HG02588 (cell line): Measurements from ENCODE around the gene POLE.

Experiments
- ATAC-seq: cut with Tn5 transposase; IDR thresholded peaks from one replicate; pipeline ENCODE4 v1.9.1; 2021; ENCODE audit warnings: mild to moderate bottlenecking, moderate library complexity; ENCODE audit not compliant: unreplicated experiment

Gene POLE

DNA sequence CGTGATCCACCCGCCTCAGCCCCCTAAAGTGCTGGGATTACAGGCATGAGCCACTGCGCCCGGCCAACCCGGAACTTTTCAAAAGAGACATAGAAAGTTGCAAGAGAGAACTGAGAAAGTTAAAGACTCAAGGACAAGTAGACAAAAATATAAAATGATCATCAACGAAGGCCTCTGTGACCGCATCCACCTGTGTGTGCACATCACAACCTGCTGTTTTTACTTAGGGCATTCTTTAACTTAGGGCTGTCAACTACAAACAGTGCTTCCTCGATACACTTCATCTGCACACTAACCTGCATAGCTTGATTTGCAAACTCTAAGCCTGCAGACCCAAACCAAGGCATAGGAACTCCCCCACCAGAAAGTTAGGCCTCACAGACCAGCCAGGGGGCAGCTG lies 53.7 kb downstream of the POLE start:
- ATAC-seq = no peak

DNA sequence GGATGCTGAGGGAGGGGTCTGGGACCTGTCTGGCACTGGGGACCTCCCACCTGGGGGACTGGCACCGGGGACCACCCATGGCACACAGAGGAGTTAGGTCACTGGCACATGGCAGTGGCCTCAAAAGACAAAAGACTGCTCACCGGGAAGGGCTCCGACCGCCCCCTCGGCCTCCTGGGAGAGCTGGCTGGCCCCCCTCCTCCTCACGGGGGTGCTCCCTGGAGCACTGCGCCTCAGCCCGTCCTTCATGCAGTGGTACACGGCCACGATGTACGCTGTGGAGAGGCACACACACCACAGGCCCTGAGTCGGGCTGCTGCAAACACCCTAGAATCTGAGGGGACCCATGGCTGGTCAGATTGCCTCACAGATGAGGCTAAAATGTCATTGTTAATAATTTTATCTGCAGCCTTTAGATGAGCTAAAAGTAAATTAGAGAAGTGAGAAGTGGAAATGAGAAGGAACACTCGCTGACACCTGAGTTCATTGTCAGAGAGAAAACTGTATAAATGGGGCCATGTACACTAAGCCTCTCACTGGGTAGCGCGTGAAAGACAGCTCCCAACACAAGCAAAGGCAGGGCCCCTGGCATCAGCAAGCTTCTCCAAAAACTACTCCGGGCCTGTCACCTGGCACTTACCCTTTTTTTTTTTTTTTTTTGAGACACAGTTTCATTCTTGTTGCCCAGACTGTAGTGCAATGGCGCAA lies 54.5 kb downstream of the POLE start:
- no peak for ATAC-seq

DNA sequence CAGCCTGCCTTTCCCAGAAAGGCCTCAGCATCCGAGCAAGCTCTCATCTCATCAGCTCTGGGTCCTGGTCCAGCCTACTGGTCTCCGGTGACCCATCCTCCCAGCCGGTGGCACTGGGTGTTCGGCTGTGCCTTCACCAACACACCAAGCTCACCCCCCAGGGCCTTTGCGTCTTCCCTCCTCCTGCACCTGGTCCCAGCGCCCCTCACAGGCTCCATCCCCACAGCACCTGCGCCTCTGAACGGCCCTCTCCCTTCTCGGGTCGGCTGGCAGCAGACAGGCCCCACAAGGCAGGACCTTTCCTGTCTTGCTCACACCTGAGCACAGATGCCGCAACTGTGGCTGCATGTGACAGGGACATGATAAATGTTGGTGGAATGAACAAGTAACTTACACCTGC lies 55.5 kb downstream of the POLE start:
- no peak for ATAC-seq

DNA sequence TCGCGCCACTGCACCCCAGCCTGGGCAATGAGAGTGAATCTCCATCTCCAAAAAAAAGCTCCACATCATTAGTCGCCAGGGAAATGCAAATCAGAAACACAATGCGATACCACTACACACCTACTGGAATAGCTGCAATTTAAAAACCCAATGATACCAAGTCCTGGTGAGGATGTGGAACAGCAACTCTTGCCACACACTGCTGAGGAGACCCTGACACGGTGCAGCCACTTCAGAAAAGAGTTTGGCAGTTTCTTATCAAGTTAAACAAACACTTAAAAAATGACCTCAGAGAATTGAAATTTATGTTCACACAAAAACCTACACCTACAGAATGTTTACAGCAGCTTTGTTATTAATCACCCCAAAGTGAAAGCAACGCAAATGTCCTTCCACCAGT lies 56.5 kb downstream of the POLE start:
- no peak for ATAC-seq

DNA sequence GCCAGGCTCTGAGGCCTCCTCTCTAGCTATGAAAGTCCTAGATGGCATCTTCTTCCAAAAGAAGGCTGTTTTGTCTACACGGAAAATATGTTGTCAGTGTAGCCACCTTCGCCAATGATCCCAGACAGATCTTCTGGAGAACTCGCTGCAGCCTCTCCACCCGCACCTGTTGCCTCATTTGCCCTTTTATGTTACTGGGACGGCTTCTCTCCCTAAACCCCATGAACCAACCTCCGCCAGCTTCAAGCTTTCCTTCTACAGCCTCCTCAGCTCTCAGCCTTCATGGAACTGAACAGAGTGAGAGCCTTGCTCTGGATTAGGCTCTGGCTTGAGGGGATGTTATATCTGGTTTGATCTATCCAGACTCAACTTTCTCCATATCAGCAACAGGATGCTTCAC lies 57.8 kb downstream of the POLE start:
- ATAC-seq = no peak

DNA sequence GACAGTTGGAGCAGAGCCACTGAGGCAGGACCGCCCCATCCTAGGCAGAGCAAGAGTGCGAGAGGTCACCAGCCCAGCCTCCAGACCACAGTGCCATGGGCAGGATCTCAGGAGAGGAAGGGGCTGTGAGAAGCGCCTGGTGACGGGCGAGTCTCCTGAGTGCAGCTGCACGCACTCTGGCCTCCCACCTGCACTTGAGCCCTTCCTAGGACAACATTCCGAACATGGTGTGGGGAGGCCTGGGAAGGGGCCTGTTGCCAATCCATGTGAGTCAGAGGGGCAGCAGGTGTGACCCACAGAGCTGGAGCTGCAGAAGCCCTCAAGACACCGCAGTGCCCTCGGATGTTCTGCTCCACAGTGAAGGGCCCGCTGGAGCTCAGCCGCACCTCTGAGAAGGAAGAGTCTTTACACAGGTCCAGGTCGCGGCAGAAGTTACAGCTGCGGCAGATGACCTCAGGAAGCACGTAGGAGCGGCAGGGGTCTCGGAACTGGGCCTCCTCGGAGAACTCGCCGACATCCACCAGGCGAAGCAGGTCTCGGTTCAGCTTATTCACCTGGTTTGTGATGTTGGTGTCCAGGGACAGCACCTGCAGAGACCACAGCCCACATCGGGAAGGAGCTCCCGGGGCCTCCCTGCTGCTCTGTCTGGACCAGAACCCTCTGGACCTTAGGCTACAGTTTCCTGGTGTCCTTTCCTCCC lies 61.3 kb downstream of the POLE start:
- ATAC-seq = no peak

DNA sequence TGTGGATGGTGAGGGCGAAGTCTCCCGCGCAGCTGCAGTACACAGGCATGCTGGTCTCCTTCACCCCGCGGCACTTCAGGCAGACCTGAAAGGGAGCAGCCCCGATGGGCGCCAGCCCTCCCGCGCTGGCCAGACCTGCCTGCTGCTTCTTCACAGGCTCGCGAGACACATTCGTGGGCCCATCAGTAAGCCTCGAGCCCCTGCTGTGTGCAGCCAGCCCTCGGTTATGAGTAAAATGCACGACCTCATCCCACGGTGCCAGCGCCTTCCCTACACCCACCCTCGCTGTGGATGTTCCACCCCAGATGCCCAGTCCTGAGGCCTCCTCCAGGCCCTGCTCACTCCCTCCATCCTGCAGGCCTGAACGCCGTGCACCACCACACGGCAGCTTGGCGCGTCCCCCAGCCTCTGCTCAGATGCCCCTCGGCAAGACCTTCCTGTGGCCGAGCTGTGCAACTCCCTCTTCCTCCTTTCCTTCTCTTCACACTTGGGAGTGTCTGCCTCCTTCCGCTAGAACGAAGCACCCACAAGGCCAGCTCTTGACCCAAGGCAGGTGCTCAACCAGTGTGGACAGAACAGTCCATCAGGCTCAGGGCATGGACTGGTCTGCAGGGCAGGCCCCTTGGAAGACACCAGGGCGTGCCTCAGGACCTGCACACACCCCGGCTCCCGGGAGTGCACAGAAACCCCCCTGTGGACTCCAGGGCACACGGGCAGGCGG lies 62.1 kb downstream of the POLE start:
- ATAC-seq = no peak

DNA sequence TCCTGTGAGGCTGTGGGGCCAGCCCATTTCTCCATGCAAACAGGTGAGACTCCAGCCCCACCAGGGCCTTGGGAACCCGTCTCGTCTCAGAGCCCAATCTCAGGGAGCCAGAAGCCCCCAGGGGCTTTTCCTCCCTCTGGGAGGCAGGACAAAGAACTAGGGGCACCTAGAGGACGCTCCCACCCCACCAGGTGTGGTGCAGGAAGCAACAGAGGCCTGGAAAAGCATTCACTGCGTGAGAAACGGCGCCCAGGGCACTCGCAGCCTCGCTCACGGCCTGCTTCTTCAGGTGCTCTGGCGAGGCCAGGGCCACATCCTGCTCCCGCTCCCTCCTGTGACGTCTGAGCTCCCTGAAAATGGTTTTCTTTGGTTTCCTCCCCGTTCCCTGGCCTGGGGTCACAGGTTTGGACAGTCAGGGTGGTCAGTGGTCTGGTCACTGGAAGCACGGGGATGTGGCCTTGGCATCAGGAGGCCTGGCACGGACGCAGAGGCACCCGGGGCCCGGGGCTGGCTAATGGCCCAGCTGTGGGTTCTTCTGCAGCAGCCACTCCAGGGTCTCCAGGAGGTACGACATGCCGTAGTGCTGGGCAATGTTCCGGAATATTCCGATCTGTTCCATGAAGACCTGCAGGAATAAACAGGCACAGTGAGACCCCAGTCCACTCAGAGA lies 62.8 kb downstream of the POLE start:
- ATAC-seq = no peak

DNA sequence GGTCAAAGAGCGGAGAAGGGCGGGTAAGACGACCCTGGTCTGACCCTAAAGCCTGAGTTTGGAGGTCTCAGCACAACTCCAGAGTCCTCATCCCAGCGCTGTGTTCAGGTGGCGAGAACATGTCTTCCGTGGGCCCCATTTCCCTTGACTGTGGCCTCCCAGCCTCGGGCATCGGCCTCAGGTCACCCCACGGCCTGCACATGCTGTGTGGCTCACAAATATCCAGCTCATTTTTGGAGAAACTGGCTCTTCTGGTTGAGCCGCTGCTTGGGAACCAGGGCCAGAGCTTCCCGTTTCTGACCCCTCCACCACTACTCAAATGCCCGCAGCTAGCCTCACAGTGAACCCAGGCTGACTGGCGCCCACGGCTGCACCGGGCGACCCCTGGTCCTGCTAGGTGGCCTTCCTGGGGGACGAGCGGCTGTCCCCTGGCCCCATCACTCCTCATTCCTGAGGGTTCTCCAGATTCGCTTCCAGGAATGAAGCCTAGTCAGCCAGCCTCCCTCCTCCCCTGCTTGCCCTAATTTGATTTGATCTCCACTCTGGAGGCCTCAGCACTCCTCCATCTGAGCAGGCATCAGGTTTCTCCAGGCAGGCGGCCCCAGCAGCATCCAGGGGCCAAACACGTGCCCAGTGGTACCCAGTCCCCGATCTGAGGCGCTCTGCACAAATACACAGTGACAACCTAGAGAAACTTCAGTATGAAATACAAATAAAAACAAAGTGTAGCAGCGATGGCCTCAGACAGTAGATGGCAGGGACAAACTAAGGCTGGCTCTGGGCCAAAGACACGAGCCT lies 63.9 kb downstream of the POLE start:
- ATAC-seq = no peak

DNA sequence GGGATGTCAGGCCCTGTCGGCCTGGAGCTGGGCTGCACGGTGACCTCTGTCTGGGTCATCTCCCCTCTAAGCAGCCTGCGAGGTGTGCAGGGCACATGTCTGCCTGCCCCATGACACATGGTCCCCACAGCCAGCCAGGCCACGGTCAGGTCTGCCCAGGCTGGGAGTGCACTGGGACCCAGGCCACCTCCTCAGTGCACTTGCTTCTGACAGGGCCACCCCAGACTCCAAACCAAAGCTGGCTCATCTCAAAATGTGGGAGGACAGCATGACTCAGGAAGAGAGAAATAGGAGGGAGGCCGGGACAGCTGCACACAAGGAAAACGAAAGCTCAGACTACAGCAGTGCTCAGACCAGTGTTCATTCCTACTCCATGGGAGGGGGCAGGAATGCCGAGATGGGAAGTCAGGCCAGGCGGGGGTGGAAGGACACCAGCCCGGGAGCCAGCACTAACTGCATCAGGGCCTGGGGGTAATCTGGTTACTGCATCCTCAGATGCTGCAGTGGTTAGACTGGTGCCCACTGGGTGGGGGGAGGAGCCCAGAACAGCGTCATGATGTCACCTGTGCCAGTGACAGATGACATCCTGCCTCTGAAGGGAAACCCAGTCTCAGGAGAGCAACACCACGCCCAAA lies 64.6 kb downstream of the POLE start:
- no peak for ATAC-seq

DNA sequence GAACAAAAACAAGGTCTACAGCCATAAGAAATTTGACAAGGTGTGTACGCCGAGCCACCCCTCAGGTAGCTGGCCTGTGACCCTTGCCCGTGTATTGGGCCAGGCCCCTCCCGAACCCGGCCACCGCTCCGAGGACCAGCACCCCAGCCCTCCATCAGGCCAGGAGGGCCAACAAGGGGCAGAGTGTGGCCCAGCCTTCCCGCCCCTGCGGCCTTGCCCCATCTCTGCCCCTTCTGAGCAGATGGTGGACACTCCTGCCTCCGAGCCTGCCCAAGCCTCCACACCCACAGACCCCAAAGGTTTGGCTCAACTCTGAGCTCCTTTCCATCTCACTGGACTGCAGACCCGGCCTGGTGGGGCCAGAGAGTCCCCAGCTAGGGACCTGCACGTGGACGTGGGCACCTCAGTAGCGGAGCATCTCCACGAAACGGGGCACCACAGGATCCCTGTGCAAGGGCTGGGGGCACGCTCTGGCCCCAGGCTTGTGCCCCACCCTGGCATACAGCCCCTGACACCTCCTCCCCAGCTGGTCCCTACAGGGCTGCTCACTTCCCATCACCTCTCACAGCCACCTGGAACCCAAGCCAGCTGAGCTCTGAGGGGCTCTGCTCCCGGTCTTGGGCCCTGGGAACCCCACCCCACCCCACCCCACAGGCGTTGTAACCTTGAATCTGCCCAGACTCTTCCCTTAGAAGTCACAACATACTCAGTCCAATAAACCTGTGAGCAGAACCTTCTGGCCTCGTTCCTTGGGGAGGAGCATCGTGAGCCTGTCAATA lies 65.3 kb downstream of the POLE start:
- ATAC-seq = no peak

DNA sequence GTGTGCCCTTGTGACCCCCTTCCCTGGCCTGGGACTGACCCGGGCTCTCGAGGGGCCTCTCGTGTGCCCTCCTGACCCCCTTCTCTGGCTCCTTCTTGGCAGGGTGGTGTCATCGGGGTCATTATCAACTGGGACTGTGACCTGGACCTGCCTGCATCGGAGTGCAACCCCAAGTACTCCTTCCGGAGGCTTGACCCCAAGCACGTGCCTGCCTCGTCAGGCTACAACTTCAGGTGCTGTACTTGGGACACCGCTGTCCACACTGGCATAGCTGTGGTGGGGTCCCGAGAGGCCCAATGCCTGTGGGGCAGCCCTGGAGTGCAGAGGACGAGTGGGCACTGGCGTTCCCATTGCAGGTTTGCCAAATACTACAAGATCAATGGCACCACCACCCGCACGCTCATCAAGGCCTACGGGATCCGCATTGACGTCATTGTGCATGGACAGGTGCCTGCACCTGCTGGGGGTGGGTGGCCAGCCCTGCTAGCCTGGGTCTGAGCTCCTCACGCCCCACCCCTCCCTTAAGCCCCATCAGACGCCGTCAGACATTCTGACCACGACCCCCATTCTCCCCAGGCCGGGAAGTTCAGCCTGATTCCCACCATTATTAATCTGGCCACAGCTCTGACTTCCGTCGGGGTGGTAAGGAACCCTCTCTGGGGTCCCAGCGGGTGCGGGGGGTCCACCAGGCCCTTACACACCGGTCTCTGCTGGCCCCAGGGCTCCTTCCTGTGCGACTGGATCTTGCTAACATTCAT lies 66.1 kb downstream of the POLE start:
- ATAC-seq = no peak

DNA sequence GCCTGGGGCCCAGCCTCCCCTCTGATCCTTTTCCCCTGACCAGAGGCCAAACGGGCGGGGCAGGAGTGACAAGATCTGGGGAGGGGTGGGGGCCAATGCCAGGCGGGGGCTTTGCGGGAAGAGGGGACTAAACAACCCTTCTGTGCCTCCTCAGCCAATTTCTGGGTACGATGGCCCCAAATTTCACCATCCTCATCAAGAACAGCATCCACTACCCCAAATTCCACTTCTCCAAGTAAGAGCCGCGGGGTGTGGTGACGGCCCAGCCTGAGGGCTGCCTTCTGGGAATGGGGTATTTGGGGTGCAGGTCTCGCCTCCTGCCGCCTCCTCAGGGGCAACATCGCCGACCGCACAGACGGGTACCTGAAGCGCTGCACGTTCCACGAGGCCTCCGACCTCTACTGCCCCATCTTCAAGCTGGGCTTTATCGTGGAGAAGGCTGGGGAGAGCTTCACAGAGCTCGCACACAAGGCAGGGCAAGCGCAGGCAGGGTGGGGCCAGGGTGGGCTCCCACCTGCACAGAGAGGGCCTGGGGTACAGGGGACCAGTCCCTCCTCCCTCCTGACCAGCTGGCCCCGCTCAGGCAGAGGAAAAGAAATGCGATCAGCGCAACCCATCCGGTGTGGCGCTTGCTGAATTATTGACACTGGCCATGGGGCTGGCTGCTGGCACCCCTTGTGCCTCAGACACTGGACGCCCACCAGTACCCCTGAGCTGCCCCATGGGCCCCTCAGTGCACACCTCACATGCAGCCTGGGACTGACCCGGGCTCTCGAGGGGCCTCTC lies 66.8 kb downstream of the POLE start:
- ATAC-seq = no peak

DNA sequence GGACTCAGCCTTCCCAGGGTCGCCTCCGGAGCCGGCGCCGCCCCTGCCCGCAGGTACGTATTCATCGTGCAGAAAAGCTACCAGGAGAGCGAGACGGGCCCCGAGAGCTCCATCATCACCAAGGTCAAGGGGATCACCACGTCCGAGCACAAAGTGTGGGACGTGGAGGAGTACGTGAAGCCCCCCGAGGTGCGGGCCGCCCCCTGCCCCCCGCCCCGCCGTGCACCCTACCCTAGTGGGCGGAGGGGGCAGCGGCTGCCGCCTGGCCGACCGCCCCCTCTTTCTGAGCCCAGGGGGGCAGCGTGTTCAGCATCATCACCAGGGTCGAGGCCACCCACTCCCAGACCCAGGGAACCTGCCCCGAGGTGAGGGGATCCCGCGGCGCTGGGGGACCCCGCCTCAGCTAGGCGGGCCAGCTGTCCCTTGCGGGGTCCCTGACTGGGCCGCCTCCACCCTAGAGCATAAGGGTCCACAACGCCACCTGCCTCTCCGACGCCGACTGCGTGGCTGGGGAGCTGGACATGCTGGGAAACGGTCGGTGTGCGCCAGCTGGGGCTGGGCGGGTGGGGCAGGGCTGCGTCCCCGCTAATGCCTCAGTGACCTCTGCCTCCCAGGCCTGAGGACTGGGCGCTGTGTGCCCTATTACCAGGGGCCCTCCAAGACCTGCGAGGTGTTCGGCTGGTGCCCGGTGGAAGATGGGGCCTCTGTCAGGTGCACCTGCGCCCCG lies 67.6 kb downstream of the POLE start:
- no peak for ATAC-seq

DNA sequence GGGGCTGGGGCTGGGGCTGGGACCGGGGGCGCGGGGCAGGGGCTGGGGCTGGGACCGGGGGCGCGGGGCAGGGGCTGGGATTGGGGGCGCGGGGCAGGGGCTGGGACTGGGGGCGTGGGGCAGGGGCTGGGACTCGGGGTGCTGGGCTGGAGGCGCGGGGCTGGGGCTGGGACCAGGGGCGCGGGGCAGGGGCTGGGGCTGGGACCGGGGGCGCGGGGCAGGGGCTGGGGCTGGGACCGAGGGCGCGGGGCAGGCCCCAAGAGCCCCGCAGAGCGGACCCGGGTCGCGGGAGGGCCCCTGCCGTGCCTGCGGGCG lies 68.1 kb downstream of the POLE start:
- no peak for ATAC-seq

DNA sequence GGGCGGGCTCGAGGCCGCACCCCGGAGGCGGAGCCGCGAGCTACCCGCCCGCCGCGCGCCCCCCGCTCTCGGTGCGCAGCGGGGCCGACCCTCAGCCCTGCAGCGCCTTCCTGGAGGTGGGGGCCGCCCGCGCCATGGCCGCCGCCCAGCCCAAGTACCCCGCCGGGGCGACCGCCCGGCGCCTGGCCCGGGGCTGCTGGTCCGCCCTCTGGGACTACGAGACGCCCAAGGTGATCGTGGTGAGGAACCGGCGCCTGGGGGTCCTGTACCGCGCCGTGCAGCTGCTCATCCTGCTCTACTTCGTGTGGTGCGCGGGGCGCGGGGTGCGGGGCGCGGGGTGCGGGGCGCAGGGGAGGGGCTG lies 68.5 kb downstream of the POLE start, which contains the start of gene P2RX2:
P2RX2 (plus strand) TSS at position 94 of the 361 bp plus-strand sequence; CDS start at position 135, 41 bp downstream.
- ATAC-seq = no peak
